HG03045 (cell line): ENCODE results near the gene PIK3CD.
"Not testable (repeated sequence)": the region's sequence is repeated elsewhere in the genome, so short reads cannot be mapped to it uniquely, and the experiment has no call there.

Experiments used
- ATAC-seq: cut with Tn5 transposase; IDR thresholded peaks from one replicate; pipeline ENCODE4 v1.9.1; 2021; ENCODE audit warnings: mild to moderate bottlenecking, moderate library complexity; ENCODE audit not compliant: unreplicated experiment

The PIK3CD gene

GRCh38 chr1:9653491-9654050 lies 2.0 kb downstream of the PIK3CD start:
- ATAC-seq, result no peak

GRCh38 chr1:9654051-9654833 lies 2.7 kb downstream of the PIK3CD start:
- no peak for ATAC-seq

GRCh38 chr1:9654834-9655723 lies 3.5 kb downstream of the PIK3CD start:
- no peak for ATAC-seq

GRCh38 chr1:9655836-9656235 lies 4.3 kb downstream of the PIK3CD start:
- no peak for ATAC-seq

- ATAC-seq, result no peak
Measured at GRCh38 chr1:9657521-9658032, 6.0 kb downstream of the PIK3CD start.

- no peak for ATAC-seq
Measured at GRCh38 chr1:9658199-9658598, 6.7 kb downstream of the PIK3CD start.

GRCh38 chr1:9659328-9659727 lies 7.8 kb downstream of the PIK3CD start:
- no peak for ATAC-seq

- ATAC-seq, result no peak
Measured at GRCh38 chr1:9663257-9663656, 11.7 kb downstream of the PIK3CD start.

- ATAC-seq, result no peak
Measured at GRCh38 chr1:9665193-9665592, 13.7 kb downstream of the PIK3CD start.

GRCh38 chr1:9668080-9668479 lies 16.5 kb downstream of the PIK3CD start:
- ATAC-seq, result no peak

- no peak for ATAC-seq
Measured at GRCh38 chr1:9670085-9670484, 18.6 kb downstream of the PIK3CD start.

- no peak for ATAC-seq
Measured at GRCh38 chr1:9671377-9672140, 20.0 kb downstream of the PIK3CD start.

GRCh38 chr1:9672444-9672843 lies 20.9 kb downstream of the PIK3CD start:
- no peak for ATAC-seq

GRCh38 chr1:9675393-9675792 lies 23.9 kb downstream of the PIK3CD start:
- ATAC-seq, result no peak

GRCh38 chr1:9676128-9676527 lies 24.6 kb downstream of the PIK3CD start:
- not testable (repeated sequence) for ATAC-seq

- no peak for ATAC-seq
Measured at GRCh38 chr1:9676815-9677393, 25.4 kb downstream of the PIK3CD start.

GRCh38 chr1:9680091-9680490 lies 28.6 kb downstream of the PIK3CD start:
- no peak for ATAC-seq

- ATAC-seq, result no peak
Measured at GRCh38 chr1:9680828-9681227, 29.3 kb downstream of the PIK3CD start.

GRCh38 chr1:9684801-9685200 lies 33.3 kb downstream of the PIK3CD start:
- ATAC-seq, result no peak

- ATAC-seq, result no peak
Measured at GRCh38 chr1:9687120-9687873, 35.8 kb downstream of the PIK3CD start.
